ENCODE results near the gene FAM53B.

The FAM53B gene

GRCh38 chr10:124716369-124716768 lies 27.8 kb downstream of the FAM53B start:
- Histone ChIP-seq H3K27ac (peak overlapping the region in 8 of 21 experiments; percentile 22 to 92 (median 66)), H3K4me3 (no peak overlapping the region)

DNA sequence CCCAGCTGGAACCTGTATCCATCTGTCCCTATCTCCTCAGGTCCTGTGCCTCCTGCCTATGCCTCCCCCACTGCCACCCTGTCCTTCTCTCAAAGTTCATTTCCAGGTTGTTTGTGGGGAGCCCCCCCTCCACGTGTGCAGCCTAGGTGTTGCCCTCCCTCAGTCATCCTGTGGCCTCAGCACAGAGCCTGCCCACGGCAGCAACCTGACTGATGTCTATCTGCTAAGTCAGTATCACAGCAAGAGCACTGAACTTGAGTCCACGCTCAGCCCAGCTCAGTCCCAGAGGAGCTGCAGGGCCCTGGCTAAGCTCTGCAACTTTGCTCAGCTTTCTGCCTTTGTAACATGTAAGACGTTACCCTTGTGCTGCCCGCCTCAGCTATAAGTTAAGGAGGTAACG lies 28.7 kb downstream of the FAM53B start:
- Histone ChIP-seq H3K27ac (peak overlapping the region in 6 of 21 experiments; percentile 22 to 92 (median 45)), H3K4me3 (no peak overlapping the region)

- H3K27ac ChIP-seq: peak overlapping the region in 10 of 21 experiments; percentile 6 to 67 (median 24)
- no peak overlapping the region for H3K4me3 ChIP-seq
Observed at GRCh38 chr10:124713679-124714255, 30.4 kb downstream of the FAM53B start.

DNA sequence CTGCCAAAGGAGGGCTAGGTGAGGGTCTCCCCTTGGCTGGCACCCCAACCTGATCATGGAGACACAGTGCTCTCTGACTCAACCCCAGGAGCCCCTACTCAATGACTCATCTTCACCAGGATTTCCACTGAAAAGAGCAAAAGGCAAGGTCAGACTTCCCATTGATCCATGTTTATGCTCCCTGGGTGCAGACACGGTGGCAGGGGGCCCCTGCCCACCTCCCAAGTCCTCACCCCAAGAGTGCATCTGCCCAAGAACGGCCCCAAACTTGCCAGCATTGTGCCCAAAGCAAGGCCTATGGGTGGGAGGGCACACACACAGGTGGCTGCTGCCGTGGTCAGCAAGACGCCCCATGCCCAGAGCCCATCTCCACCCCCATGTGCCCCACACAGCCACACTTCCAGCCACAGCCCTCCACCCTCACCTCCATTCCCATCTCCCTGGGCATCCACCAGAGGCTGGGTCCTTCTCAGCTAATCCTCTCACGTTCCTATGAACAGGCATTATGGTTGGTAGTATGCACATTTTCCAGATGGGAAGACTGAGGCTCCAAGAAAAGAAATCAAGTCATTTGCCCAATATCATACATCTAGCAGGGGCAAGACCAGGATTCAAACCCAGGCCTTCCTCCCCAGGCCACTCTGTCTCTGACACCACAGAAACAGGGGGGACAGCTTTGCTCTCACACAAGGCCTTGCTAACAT lies 31.3 kb downstream of the FAM53B start:
- Histone ChIP-seq H3K27ac (peak overlapping the region in 5 of 21 experiments; percentile 8 to 34 (median 22)), H3K4me3 (no peak overlapping the region)

GRCh38 chr10:124711145-124711544 lies 33.0 kb downstream of the FAM53B start:
- peak overlapping the region in 5 of 21 experiments; percentile 10 to 71 (median 40) for H3K27ac ChIP-seq
- no peak overlapping the region for H3K4me3 ChIP-seq

DNA sequence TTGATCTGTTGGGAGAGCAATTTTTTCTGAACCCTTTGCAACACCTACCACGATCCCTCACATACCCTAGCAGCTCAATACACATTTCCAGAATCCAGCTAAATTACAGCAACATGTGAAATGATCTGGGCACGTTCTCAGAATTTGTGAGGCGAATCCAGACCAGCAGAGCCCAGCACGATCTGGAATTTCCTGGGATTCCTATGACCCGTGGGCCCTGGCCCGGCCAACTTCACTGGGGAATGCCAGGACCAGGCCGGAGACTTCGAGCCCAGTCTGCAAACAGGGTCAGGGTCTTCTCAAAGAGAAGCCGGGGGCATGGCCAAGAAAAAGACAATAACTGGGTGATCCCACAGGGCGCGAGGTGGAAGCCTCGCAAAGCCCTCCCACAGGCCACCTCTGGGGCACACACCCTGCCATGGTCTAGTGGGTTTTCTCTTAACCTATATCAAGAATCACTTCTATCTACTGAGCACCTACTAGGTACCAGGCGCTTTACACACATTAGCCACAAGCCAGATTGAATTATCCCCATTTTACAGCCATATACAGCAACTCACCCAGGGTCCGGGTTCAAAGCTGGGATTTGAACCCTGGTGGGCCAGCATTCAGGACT lies 33.8 kb downstream of the FAM53B start:
- Histone ChIP-seq H3K4me3 (no peak overlapping the region), H3K27ac (peak overlapping the region in 13 of 21 experiments; percentile 4 to 71 (median 38))

DNA sequence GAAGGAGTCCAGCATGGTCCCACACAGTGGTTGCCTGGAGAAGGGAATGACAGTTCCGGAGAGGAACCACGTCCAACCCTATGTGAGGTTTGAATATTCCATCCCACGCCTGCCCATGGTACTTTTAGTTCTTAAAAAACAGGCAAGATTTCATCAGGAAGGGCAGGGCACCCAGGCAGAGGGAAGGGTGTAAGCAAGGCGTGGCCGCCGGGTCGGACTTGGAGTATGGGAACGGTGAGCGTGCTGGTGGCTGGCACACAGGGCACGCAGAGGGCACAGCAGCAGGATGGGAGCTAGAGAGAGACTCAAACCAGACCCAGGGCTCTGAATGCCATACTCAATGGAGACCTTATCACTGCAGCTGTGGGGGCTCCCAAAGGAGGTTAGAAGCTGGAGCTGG lies 34.3 kb downstream of the FAM53B start:
- Histone ChIP-seq H3K4me3 (no peak overlapping the region), H3K27ac (peak overlapping the region in 13 of 21 experiments; percentile 4 to 71 (median 40))

- Histone ChIP-seq H3K4me3 (no peak overlapping the region), H3K27ac (peak overlapping the region in 16 of 21 experiments; percentile 11 to 92 (median 50))
Observed at GRCh38 chr10:124708922-124709520, 35.2 kb downstream of the FAM53B start.

DNA sequence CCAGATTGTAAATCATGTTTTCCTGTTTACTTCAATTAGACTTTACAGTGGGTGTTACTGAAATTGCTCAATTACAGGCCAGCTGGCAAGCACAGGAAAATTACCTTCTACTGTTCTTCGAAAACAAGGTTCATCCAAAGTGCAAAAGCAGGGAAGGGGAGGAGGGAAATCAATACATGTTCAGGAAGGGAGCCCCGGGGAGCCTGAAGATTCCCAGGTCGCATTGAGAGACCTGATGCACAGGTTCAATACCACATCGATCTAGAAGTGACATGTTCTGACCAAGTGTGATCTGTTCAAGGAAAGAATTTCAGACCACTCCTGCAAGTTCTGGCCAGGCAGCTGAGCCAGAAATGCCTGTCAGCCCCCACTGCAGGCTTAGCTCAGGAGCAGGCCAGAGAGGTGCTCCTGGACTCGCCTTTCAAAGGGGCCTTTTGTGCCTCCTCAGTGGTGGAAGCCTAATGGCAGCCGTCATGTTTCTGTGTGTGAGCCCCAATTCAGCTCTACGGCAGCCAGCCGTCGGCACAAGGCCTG lies 35.9 kb downstream of the FAM53B start:
- Histone ChIP-seq H3K4me3 (no peak overlapping the region), H3K27ac (peak overlapping the region in 17 of 21 experiments; percentile 17 to 92 (median 52))

DNA sequence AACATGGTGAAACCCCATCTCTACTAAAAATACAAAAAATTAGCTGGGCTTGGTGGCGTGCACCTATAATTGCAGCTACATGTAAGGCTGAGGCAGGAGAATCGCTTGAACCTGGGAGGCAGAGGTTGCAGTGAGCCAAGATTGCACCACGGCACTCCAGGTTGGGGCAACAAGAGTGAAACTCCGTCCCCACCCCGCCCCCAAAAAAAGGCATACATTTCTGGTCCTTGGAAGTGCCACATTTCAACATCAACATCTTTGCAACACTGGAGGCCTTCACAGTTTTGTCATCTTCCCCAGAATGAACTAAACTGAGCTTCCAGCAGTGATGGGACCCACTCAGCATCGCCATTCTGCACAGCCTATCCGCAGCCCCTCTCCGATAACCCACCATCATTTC lies 36.6 kb downstream of the FAM53B start:
- peak overlapping the region in 9 of 21 experiments; percentile 14 to 92 (median 49) for H3K27ac ChIP-seq
- H3K4me3 ChIP-seq: no peak overlapping the region

- Histone ChIP-seq H3K27ac (peak overlapping the region in 13 of 21 experiments; percentile 2 to 92 (median 44)), H3K4me3 (no peak overlapping the region)
Observed at GRCh38 chr10:124707144-124707467, 37.1 kb downstream of the FAM53B start.

GRCh38 chr10:124706462-124707143 lies 37.6 kb downstream of the FAM53B start:
- H3K4me3 ChIP-seq: no peak overlapping the region
- H3K27ac ChIP-seq: peak overlapping the region in 15 of 21 experiments; percentile 2 to 92 (median 57)

DNA sequence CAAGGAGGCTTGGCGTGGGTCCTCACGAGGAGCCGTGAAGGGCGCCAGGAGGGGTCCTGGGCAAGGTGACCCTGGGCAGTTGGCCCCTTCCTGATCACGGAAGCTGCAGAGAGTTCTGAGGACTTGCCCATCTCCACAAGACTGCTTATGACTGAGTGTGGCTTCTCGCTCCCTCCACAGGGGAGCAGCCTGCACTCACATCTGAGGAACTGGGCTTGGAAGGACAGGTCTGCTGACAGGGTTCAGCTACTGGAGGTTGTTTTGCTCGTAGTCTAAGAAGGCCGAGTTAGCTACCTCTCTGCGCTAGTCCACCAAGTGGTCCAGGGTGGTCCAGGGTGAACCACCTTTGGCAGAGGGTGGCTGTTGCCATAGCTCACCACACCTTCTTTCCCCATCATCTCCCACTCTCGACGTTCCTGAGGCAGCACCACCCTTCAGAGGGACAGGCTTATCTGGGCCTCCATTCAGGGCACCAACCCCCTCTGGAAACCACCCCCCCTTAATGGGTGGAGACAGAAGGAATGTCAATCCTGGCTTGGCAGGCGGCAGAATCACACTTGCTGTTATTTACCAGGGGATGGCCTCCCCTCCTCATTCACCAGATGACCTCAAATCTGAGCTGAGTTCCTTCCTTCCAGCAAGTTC lies 38.2 kb downstream of the FAM53B start:
- H3K27ac ChIP-seq: peak overlapping the region in 16 of 21 experiments; percentile 4 to 92 (median 68)
- no peak overlapping the region for H3K4me3 ChIP-seq

DNA sequence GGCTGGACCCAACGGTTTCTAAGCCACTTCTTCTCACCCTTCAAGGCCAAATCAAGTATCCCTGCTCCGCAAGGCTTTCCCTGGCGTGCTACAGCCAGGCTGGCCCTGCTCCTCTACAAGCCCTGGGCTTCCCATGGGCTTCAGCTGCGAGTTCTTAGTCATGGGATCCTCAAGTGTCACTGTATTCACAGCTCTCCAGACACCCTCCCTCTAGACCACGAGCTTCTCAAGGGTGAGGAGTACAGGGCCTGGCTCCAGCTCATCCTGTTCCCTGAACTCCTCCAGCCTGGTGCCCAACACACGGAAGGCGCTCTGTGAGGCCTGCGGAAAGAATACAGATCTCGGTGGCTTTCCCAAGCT lies 38.8 kb downstream of the FAM53B start:
- peak overlapping the region in 15 of 21 experiments; percentile 4 to 92 (median 74) for H3K27ac ChIP-seq
- no peak overlapping the region for H3K4me3 ChIP-seq

DNA sequence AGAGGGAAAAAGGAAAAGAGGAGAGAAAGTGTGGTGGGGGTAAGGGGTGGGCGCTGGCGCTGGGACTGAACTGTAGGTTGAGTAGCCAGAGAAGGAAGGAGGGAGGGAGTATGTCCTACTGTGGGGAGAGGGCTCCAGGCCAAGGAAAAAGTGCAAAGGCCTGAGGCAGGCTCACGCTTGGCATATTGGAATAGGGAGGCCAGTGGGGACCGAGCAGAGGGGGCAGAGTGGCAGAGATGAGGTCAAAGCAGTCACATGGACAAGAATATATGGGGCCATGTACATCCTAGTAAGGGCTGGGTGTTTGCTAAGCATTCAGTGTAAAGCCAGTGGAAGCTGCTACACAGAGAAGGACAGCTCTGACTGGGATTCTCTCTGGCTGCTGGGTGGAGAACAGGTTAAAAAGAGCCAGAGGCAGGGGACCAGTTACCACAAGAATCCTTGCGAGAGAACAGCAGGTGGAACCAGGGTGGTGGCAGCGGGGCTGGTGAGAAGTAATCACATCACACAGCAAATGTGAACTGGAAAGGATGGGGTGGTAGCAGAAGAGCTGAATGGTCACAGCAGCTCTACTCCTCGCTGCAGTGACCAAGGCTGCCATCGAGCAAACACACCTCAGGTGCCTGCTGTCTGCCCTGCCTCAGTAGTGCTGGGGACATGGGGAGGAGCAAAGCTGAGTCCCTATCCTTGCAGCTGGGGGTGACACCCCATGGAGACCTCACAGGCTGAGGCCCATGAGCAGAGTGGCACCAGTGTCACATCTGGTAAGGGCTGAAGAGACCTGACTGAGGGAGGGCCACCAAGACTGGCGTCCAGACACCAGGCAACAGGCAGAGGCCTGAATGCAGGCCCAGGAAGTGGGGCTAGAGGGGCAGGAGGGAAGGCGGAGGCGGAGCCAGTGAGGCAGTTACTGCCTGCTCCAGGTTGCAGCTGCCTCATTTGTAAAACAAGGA lies 39.5 kb downstream of the FAM53B start:
- H3K4me3 ChIP-seq: no peak overlapping the region
- peak overlapping the region in 16 of 21 experiments; percentile 20 to 92 (median 75) for H3K27ac ChIP-seq

- H3K27ac ChIP-seq: peak overlapping the region in 18 of 21 experiments; percentile 35 to 92 (median 75)
- no peak overlapping the region for H3K4me3 ChIP-seq
Observed at GRCh38 chr10:124703778-124704427, 40.3 kb downstream of the FAM53B start.

GRCh38 chr10:124703372-124703771 lies 40.8 kb downstream of the FAM53B start:
- Histone ChIP-seq H3K27ac (peak overlapping the region in 18 of 21 experiments; percentile 35 to 92 (median 75)), H3K4me3 (no peak overlapping the region)

Measured in skin epidermis (tissue), 12 donors.